SK-N-SH treated with all-trans-retinoic acid at 6 μM for 48 hours (cell line): ENCODE data around the gene ZNF385B.

Experiments
- ATAC-seq: fragments of 200-7000 bp; cut with Tn5 transposase; 3 replicates; pipeline ENCODE4 v1.9.1; 2020; ENCODE audit warnings: mild to moderate bottlenecking, moderate library complexity
- ARNTL ChIP-seq: fragments of 450-650 bp; formaldehyde crosslinking; IDR thresholded peaks from 2 replicates; pipeline ENCODE4 v1.5.0; 2020; ENCODE audit warnings: low read depth, mild to moderate bottlenecking, moderate library complexity, borderline replicate concordance
- BACH2 ChIP-seq: fragments of 250-450 bp; sonication (Bioruptor Pico); IDR thresholded peaks from 2 replicates; pipeline ENCODE4 v1.9.0; 2021; ENCODE audit warnings: mild to moderate bottlenecking, borderline replicate concordance
- CREB5 ChIP-seq: fragments of 250-450 bp; sonication (Bioruptor Pico); IDR thresholded peaks from 2 replicates; pipeline ENCODE4 v1.5.1; 2020; ENCODE audit warnings: low read depth, mild to moderate bottlenecking, moderate library complexity
- CSDC2 ChIP-seq: fragments of 250-450 bp; sonication (Bioruptor Pico); IDR thresholded peaks from 2 replicates; pipeline ENCODE4 v1.5.0; 2020; ENCODE audit warnings: mild to moderate bottlenecking, moderate library complexity
- CSRNP3 ChIP-seq: fragments of 250-450 bp; sonication (Bioruptor Pico); IDR thresholded peaks from 2 replicates; pipeline ENCODE4 v1.5.1; 2021; ENCODE audit warnings: mild to moderate bottlenecking, moderate library complexity
- GLIS3 ChIP-seq: fragments of 250-450 bp; sonication (Bioruptor Pico); IDR thresholded peaks from 2 replicates; pipeline ENCODE4 v1.5.0; 2020; ENCODE audit warnings: mild to moderate bottlenecking, moderate library complexity
- ISL1 ChIP-seq: fragments of 250-450 bp; sonication (Bioruptor Pico); IDR thresholded peaks from 2 replicates; pipeline ENCODE4 v2.1.2; 2022; ENCODE audit warnings: mild to moderate bottlenecking, moderate library complexity
- OSR1 ChIP-seq: fragments of 250-450 bp; sonication (Bioruptor Pico); IDR thresholded peaks from 2 replicates; pipeline ENCODE4 v1.8.0; 2022; ENCODE audit warnings: moderate library complexity, mild to moderate bottlenecking, inconsistent platforms
- PATZ1 ChIP-seq: fragments of 250-450 bp; sonication (Bioruptor Pico); IDR thresholded peaks from 2 replicates; pipeline ENCODE4 v1.8.0; 2020; ENCODE audit warnings: mild to moderate bottlenecking, moderate library complexity, borderline replicate concordance
- POU6F1 ChIP-seq: fragments of 250-450 bp; sonication (Bioruptor Pico); IDR thresholded peaks from 2 replicates; pipeline ENCODE4 v1.8.0; 2021; ENCODE audit warnings: low read depth, mild to moderate bottlenecking, moderate library complexity, borderline replicate concordance
- PPARA ChIP-seq: fragments of 250-450 bp; sonication (Bioruptor Pico); IDR thresholded peaks from 2 replicates; pipeline ENCODE4 v1.5.0; 2020; ENCODE audit warnings: mild to moderate bottlenecking, borderline replicate concordance
- RARB ChIP-seq: fragments of 250-450 bp; sonication (Bioruptor Pico); IDR thresholded peaks from 2 replicates; pipeline ENCODE4 v1.8.0; 2021; ENCODE audit warnings: mild to moderate bottlenecking, moderate library complexity
- SNAI2 ChIP-seq: fragments of 250-450 bp; sonication (Bioruptor Pico); IDR thresholded peaks from 2 replicates; pipeline ENCODE4 v1.5.0; 2020; ENCODE audit warnings: mild to moderate bottlenecking, moderate library complexity
- TCF4 ChIP-seq: fragments of 250-450 bp; sonication (Bioruptor Pico); IDR thresholded peaks from 2 replicates; pipeline ENCODE4 v1.8.0; 2021; ENCODE audit warnings: mild to moderate bottlenecking, moderate library complexity, borderline replicate concordance
- TSHZ2 ChIP-seq: fragments of 250-450 bp; sonication (Bioruptor Pico); IDR thresholded peaks from 2 replicates; pipeline ENCODE4 v1.5.0; 2020; ENCODE audit warnings: mild to moderate bottlenecking, moderate library complexity
- ZC3H10 ChIP-seq: fragments of 250-450 bp; sonication (Bioruptor Pico); IDR thresholded peaks from 2 replicates; pipeline ENCODE4 v1.5.1; 2021; ENCODE audit warnings: mild to moderate bottlenecking, moderate library complexity
- ZFP30 ChIP-seq: fragments of 450-650 bp; formaldehyde crosslinking; IDR thresholded peaks from 2 replicates; pipeline ENCODE4 v1.5.0; 2022; ENCODE audit warnings: mild to moderate bottlenecking, moderate library complexity
- ZNF565 ChIP-seq: fragments of 450-650 bp; formaldehyde crosslinking; conservative IDR thresholded peaks from 2 replicates; pipeline ENCODE4 v1.5.0; 2020; ENCODE audit warnings: low read depth, mild to moderate bottlenecking, moderate library complexity
- ZNF70 ChIP-seq: fragments of 450-650 bp; formaldehyde crosslinking; IDR thresholded peaks from 2 replicates; pipeline ENCODE4 v1.5.0; 2020; ENCODE audit warnings: mild to moderate bottlenecking, moderate library complexity
- ZNF8 ChIP-seq: fragments of 450-650 bp; formaldehyde crosslinking; IDR thresholded peaks from 2 replicates; pipeline ENCODE4 v1.5.0; 2020; ENCODE audit warnings: mild to moderate bottlenecking, moderate library complexity

The ZNF385B gene

GRCh38 chr2:179840840-179841239 is 20.6 kb downstream of the ZNF385B start:
- TF ChIP-seq OSR1 (CRISPR knock-in tag) (no peak), TCF4 (no peak), ZNF565 (no peak), RARB (CRISPR knock-in tag) (no peak), PATZ1 (CRISPR knock-in tag) (no peak), ZC3H10 (CRISPR knock-in tag) (no peak), ISL1 (CRISPR knock-in tag) (no peak), ZNF8 (CRISPR knock-in tag) (no peak), ARNTL (CRISPR knock-in tag) (no peak), CSDC2 (CRISPR knock-in tag) (no peak), BACH2 (no peak)
- ATAC-seq: no peak

GRCh38 chr2:179837408-179837807 is 24.0 kb downstream of the ZNF385B start:
- ATAC-seq: peak; percentile 76
- no peak for TF ChIP-seq ZFP30 (CRISPR knock-in tag)
- TF ChIP-seq SNAI2: no peak
- no peak for TF ChIP-seq CREB5

GRCh38 chr2:179830043-179830787 is 31.2 kb downstream of the ZNF385B start:
- ATAC-seq: no peak
- TF ChIP-seq ZNF8 (CRISPR knock-in tag) (no peak), ARNTL (CRISPR knock-in tag) (no peak), ZNF70 (CRISPR knock-in tag) (no peak), POU6F1 (CRISPR knock-in tag) (no peak), PPARA (CRISPR knock-in tag) (no peak), GLIS3 (no peak), OSR1 (CRISPR knock-in tag) (no peak), ISL1 (CRISPR knock-in tag) (no peak), TSHZ2 (no peak), PATZ1 (CRISPR knock-in tag) (no peak), TCF4 (no peak), BACH2 (no peak), CSRNP3 (no peak), CSDC2 (CRISPR knock-in tag) (no peak)
